ENCODE measurements around the gene KCNJ15. TPM values are rescaled to one million over a fixed set of nuclear protein-coding genes. Genes with fewer than 3 reads are reported as not detected.

Gene KCNJ15
- total RNA-seq, result not detected in 2 replicates

GRCh38 chr21:38256599-38257302 lies at the start of gene KCNJ15:
TSS of gene KCNJ15 (plus strand) at chr21:38256991. CDS start at chr21:38299262, 42,271 bp downstream.

Other genes starting within 250 kb of the KCNJ15 start
- gene ERG, start 241.5 kb downstream of the KCNJ15 start, total RNA-seq, result not detected in 2 replicates